ENCODE data around the gene GAPDHS.

DNA sequence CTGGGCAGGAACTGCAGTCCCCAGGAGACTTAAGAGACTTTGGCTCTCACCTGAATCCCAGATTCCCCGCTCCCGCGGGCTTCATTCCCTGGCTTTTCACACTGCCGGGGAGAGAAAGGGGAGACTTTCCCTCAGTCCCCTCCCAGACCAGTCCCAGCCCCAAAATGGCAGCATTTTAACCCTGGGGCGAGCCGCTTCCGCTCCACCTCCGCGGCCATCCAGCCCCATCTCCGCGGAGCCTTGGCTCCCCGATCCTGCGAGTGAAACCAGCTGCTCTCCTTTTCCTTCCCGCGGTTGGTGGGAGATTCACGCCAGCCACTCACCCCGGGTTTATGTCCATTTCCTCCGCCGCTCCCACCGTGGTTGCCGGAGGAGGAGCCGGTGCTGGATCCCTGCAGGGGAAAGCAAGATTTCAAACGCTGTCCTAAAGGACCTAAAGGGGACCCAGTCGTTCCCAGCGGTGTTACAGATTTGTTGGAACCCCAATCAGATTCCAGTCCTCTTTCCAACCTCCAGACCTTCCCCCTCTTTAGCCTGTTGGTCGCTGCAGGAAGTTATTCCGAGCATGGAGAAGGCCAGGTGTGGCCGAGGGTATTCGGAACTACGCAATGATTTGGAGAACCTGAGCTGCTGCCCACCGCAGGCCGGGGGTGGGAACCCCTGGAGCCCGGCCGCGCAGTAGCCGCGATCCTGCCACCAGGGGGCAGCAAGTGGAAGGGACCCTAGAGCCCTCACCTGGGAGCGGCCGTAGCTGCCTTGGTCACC lies 23.2 kb upstream of the GAPDHS start:
- TF ChIP-seq, protein P1, sequence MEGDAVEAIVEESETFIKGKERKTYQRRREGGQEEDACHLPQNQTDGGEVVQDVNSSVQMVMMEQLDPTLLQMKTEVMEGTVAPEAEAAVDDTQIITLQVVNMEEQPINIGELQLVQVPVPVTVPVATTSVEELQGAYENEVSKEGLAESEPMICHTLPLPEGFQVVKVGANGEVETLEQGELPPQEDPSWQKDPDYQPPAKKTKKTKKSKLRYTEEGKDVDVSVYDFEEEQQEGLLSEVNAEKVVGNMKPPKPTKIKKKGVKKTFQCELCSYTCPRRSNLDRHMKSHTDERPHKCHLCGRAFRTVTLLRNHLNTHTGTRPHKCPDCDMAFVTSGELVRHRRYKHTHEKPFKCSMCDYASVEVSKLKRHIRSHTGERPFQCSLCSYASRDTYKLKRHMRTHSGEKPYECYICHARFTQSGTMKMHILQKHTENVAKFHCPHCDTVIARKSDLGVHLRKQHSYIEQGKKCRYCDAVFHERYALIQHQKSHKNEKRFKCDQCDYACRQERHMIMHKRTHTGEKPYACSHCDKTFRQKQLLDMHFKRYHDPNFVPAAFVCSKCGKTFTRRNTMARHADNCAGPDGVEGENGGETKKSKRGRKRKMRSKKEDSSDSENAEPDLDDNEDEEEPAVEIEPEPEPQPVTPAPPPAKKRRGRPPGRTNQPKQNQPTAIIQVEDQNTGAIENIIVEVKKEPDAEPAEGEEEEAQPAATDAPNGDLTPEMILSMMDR (IDR thresholded peaks at IDR 0.05) = peak; percentile 72 to 92 (median 77)
- no peak for TF ChIP-seq POLR2A (IDR thresholded peaks at IDR 0.05)
